HFF-Myc (cell line): ENCODE results near the gene B9D1.

Experiments
- DNase-seq: peaks from one replicate; pipeline ENCODE4 v3.0.0-alpha.2; 2011; ENCODE audit warnings: low read depth; ENCODE audit errors: extremely low read depth
- H3K4me3 ChIP-seq: replicated peaks from 2 replicates; pipeline ENCODE4 v1.5.1; 2011; ENCODE audit warnings: low read depth, mild to moderate bottlenecking, control low read depth, low read length
- TF ChIP-seq, protein P1 (sequence below): IDR thresholded peaks from 2 replicates; pipeline ENCODE4 v1.5.1; 2012; ENCODE audit warnings: mild to moderate bottlenecking, low read depth, low read length, control low read depth; ENCODE audit errors: missing control alignments

B9D1 gene

DNA sequence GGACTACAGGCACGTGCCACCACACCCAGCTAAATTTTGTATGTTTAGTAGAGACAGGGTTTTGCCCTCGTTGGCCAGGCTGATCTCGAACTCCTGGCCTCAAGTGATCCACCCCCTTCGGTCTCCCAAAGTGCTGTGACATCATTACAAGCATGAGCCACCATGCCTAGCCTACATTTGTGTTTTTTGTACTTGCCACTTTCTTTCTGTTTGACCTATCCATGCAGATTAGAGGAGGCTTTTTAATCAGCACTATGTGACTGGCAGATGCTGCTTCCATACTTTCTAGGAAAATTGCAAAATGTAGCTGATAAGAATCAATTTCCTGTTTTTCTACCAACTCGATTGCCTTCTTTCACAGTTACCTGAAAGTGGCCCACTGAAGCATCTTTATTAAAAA lies 57.3 kb downstream of the B9D1 start:
- DNase-seq, result no peak
- H3K4me3 ChIP-seq, result no peak overlapping the region
- TF ChIP-seq, protein P1, sequence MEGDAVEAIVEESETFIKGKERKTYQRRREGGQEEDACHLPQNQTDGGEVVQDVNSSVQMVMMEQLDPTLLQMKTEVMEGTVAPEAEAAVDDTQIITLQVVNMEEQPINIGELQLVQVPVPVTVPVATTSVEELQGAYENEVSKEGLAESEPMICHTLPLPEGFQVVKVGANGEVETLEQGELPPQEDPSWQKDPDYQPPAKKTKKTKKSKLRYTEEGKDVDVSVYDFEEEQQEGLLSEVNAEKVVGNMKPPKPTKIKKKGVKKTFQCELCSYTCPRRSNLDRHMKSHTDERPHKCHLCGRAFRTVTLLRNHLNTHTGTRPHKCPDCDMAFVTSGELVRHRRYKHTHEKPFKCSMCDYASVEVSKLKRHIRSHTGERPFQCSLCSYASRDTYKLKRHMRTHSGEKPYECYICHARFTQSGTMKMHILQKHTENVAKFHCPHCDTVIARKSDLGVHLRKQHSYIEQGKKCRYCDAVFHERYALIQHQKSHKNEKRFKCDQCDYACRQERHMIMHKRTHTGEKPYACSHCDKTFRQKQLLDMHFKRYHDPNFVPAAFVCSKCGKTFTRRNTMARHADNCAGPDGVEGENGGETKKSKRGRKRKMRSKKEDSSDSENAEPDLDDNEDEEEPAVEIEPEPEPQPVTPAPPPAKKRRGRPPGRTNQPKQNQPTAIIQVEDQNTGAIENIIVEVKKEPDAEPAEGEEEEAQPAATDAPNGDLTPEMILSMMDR, result no peak

DNA sequence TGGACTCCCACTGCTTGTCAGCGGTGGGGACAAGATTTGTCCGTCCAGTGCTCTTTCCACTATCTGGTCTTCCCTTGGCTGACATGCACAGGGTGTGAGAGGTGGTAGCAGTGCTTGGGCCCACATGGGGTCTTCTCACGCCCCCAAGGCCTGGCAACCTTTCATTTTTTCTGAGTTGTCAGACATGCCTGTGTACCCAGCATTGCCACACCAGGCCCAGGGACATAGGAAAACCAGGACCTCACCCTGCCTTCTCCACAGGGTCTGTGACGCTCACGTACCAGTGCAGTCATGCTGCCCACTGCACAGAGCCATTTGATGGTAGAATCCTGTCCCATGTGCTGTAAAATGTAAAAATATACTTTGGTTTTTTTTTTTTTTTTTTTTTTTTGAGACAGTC lies 57.8 kb downstream of the B9D1 start:
- TF ChIP-seq, protein P1, result no peak
- H3K4me3 ChIP-seq, result no peak overlapping the region
- no peak for DNase-seq

DNA sequence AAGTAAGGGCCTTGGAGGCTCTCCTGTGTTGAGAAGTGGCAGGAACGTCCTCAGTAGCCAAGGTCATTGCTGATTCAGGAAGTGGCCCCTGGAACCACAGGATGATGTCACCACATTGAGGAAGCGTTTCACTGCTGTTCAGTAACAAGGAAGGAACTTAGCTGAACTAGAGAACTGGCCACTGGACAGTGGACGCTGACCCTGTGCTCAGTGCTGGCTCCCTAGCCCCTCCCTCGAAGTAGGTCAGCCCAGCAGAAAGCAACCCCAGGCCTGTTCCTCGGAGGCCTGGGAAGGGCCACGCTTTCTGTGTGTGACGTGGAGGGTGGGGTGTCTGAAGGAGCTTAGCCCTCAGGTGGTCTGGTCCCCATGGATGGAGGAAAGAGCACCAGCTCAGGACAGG lies 58.3 kb downstream of the B9D1 start:
- TF ChIP-seq, protein P1, result no peak
- no peak overlapping the region for H3K4me3 ChIP-seq
- no peak for DNase-seq

DNA sequence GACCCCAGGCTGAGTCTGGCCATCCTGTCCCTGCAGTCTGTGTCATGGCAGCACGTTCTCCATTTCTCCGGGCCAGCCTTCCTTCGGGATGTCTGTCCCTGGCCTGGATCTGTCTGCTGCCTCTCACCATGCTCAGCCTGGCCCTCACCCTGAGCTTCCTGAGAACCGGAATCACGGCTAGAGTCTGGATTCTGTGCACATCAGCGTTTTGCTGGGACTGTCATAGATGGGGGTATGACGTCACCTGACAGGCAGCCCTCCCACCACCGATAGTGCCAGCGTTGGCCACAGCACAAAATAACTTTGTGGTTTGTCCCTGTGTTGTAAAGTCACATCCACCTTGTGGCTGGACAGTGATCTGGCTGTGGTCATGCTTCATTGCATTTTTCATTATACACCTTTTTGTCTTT lies 59.2 kb downstream of the B9D1 start:
- no peak for DNase-seq
- no peak overlapping the region for H3K4me3 ChIP-seq
- TF ChIP-seq, protein P1, result no peak

DNA sequence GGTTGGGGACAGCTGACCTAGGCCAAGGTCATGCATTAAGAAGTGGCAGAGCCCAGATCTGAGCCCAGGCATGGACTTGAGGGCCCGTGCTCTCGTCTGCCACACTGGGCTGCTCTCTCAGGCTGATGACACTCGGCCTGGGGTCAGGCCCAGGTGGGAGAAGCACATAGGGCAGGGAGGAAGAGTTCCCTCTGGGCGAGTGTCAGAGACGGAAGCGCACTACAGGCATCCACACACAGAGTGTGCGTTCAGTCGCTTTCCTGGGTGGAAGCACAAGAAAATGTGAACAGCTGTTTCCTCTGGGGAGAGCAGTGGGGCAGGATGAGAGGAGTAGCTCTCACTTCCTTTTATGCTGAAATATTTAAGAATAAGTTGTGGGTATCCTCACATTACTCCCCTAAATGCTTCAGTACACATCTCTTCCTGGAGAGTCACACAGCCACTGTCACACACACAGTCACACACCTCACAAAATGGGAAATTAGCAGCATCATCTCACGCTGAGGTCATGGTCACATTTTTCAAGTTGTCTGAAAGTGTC lies 59.7 kb downstream of the B9D1 start:
- TF ChIP-seq, protein P1, result no peak
- H3K4me3 ChIP-seq, result no peak overlapping the region
- DNase-seq, result no peak

DNA sequence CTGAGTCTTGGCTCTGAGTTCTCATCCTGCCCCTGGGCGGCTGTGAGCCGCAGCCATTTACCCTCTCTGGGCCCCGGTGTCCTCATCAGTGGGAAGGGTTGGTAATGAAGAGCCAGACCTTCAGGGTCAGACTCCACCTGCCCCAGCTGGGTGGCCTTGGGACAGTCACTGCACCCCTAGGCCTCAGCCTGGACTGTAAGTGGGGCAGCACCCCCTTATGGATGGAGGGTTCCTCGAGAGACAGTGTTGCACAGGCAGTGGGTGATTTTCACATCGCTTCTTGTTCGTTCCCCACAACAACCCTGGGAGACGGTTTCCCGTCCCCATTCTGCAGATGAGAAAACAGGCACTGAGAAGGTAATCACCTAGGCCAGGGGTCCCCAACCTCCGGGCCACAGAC lies 60.5 kb downstream of the B9D1 start:
- H3K4me3 ChIP-seq, result no peak overlapping the region
- no peak for DNase-seq
- TF ChIP-seq, protein P1, result no peak
